Lung microvascular endothelial cell (primary cell): ENCODE results near the gene ANKRD23. TPM values are rescaled to one million over a fixed set of nuclear protein-coding genes. Genes with fewer than 3 reads are reported as not detected.
A peak's percentile ranks its signal among the peaks of the same experiment; 100 is the strongest.
"Not testable (repeated sequence)": the region's sequence is repeated elsewhere in the genome, so short reads cannot be mapped to it uniquely, and the experiment has no call there.

Experiments
- DNase-seq, 2 donors: peaks; one replicate each; pipeline versions ENCODE4 v3.0.0 to v3.0.0-alpha.2; 2010; ENCODE audit warnings: low read depth in 2 of 2
- total RNA-seq: library from RNA; depleted of rRNA; stranded (reverse); fragments of >200 nt; gene quantifications from 2 replicates; pipeline ENCODE4 v1.2.1, GENCODE V29; 2014

The ANKRD23 gene
- total RNA-seq, 1 donor from 2014 or later: 0.79 TPM

DNA sequence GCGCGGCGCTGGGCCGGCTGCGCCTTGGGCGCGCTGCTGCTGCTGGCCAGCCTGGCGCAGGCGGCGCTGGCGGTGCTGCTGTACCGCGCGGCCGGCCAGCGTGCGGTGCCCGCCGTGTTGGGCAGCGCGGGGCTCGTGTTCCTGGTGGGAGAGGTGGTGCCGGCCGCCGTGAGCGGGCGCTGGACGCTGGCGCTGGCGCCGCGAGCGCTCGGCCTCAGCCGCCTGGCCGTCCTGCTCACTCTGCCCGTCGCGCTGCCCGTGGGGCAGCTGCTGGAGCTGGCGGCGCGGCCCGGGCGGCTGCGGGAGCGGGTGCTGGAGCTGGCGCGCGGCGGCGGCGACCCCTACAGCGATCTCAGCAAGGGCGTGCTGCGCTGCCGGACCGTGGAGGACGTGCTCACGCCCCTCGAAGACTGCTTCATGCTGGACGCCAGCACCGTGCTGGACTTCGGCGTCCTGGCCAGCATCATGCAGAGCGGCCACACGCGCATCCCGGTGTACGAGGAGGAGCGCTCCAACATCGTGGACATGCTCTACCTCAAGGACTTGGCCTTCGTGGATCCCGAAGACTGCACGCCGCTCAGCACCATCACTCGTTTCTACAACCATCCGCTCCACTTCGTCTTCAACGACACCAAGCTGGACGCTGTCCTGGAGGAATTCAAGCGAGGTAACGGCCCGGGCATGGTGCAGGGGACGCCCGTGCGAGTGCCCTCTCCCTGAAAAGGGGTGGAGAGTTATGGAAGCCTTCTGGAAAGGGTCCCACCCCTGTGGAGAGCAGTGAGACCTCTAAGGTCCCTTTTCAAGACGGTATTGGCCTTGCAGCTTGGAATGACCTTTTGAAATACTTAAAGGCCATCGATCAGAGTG is 26.8 kb downstream of the ANKRD23 start:
- DNase-seq: peak; percentile 45 to 56

GRCh38 chr2:96816127-96816835 is 27.5 kb downstream of the ANKRD23 start, which contains the start of gene CNNM3:
CNNM3 (plus strand) TSS chr2:96816268; CDS start chr2:96816278, 10 bp downstream.
- peak; percentile 95 to 96 for DNase-seq

- no peak for DNase-seq
Measured at GRCh38 chr2:96815326-96816126, 28.3 kb downstream of the ANKRD23 start.

DNA sequence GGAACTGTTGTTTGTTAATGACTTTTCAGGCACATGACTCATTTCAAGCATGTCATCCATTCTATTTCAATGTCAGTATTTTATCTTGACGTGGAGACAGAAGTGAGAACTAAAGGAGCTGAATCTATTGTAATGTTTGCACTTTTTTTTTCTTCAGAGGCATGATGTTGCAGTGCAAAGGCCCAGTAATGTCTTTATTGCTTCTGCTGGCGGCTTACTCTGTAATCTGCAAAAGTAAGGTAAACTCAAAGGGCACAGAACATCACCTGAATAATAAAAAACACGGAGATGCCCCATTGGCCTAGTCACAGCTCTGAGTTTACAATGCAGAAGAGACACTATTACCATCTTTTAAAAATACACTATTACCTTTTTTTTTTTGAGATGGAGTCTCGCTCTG is 30.2 kb downstream of the ANKRD23 start:
- DNase-seq: no peak

GRCh38 chr2:96811917-96812316 is 31.9 kb downstream of the ANKRD23 start:
- no peak for DNase-seq

DNA sequence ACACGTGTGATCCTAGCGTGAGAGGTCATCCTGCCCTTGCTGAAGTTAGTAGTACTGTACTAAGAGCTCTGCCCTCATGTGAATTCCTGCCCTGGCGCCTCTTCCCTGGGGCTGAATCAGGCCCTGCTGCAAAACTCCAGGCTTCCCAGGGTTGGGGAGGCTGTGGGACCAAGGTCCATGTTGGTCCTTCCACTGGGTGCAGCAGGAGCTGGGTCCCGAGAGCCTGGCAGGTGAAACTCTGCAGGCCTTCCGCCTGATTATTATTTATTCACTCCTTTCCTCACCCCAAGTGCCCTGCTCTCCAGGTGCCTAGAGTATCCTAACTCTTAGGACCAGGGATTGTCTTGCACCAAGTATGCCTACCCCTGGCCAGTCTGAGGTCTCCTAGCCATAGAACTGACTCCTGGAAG is 33.0 kb downstream of the ANKRD23 start:
- no peak for DNase-seq

- no peak for DNase-seq
Measured at GRCh38 chr2:96809951-96810782, 33.7 kb downstream of the ANKRD23 start.

DNA sequence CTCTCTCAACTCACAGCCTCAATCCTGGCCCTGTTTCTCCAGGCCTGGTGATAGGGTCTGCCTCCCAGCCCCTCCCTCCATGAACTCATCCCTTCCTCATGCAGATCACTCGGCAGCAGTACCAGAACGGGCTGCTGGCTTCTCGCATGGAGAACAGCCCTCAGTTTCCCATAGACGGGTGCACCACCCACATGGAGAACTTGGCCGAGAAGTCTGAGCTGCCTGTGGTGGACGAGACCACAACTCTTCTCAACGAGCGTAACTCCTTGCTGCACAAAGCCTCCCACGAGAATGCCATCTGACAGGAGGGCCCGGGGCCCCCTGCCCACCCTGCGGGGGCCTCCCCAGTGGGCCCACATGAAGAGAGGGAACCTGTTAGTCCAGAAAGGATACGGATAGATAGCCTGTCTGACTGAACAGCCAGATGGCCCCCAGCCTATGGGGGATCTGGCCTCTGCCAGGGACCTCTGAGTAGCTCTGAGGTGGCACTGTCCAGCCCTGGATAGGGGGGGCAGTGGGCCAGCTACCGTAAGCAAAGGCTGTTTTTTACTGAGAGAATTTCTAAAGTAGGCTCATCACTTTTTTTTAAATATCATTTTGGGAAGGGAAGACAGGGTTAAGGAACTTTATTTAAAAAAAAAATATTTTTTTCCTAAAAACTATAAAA is 34.5 kb downstream of the ANKRD23 start:
- no peak for DNase-seq

DNA sequence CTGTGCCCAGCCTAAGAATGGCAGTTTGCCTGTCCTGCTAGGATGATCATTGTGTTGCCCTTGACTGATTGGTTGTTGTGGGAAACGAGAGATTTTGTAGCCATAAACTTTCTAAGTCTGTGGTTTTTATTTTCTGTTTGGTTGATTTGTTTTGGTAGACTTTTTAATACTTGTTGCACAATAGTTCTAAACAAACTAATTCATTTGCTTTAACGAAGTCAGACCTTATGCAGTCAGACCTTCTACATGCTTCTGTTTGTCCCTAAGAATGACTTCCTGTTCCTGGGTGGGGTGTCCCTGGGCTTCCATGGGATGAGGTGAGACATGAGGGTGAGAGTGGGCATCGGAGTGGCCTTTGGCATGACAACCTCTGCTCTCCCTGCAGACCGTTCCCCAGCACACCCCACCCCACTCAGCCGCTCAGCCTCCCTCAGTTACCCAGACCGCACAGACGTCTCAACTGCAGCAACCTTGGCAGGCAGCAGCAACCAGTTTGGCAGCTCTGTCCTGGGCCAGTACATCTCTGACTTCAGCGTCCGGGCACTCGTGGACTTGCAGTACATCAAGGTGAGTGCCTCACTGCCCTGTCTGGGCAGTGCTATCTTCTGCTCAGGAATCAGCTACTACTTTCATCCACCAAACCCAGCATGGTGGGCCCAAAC is 35.5 kb downstream of the ANKRD23 start:
- DNase-seq: no peak

DNA sequence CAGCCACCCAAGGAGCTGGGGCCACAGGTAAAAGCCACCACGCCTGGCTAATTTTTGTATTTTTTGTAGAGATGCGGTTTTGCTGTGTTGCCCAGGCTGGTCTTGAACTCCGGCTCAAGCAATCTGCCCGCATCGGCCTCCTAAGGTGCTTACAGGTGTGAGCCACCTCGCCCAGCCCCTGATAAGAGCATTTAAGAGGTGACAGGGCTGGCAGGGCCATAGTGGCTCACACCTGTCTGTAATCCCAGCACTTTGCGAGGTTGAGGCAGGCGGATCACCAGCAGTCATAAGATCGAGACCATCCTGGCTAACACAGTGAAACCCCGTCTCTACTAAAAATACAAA is 36.7 kb downstream of the ANKRD23 start:
- no peak for DNase-seq

- peak in 1 of 2 donors; percentile 45 for DNase-seq
Measured at GRCh38 chr2:96806468-96807126, 37.2 kb downstream of the ANKRD23 start.

DNA sequence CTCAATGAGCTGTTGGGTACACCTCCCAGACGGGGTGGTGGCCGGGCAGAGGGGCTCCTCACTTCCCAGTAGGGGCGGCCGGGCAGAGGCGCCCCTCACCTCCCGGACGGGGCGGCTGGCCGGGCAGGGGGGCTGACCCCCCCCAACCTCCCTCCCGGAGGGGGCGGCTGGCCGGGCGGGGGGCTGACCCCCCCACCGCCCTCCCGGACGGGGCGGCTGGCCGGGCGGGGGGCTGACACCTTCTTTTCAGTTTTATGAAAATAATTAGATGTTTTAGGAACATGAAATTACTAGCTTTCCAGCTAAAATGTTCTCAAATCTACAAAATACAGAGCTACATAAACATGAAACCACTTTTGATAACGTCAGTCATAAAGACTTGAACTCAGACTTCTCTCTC is 37.9 kb downstream of the ANKRD23 start:
- not testable (repeated sequence) for DNase-seq

DNA sequence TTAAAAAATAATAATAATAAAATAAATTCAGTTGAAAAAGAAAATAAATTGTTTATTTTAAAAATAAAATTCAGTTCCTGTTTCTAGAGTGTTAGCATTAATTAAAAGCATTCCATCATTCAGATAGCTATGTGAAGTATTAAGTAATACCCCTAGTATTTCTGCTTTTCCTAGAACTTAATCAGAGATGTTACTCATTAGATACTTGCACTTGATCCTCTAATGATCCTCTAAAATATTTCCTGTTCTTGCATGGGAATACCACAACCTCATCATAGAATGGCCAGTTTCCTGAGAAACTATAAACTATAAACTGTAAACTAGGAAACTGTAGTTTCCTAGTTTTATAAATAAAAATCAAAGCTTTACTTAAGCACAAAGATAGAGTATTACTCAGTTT is 38.8 kb downstream of the ANKRD23 start:
- peak in 1 of 2 donors; percentile 59 for DNase-seq

- no peak for DNase-seq
Measured at GRCh38 chr2:96802721-96803120, 41.1 kb downstream of the ANKRD23 start.

DNA sequence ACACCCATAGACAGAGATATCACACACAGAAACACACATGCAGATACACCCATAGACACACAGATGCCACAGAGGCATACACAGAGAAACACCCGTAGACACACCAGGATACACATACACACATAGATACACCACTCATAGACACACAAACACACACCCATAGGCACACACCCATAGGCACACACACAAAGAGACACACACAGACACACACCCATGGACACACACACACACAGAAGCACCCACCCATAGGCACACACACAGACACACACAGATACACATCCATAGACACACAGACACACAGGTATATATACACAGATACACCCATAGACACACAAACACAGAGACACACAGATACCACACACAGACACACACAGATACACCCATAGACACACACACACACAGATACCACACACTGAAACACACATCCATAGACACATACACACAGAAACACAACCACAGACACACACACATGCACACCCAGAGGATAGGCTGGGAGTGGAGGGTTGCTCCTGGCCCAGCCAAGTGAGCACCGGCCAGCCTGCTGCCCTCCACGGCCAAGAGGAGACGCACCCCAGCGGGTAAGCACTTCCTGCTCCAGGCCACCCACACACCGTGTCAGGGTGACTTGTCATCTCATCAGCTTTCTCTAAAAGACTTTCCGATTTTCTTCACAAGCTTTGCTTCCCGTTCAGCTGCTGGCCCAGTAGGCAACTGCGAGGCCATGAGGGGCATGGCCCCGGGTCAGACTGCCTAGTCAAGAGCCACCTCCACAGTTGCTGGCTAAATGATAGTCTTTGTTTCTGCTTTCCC is 41.8 kb downstream of the ANKRD23 start:
- DNase-seq: no peak

- DNase-seq: peak; percentile 60 to 80
Measured at GRCh38 chr2:96801005-96801785, 42.6 kb downstream of the ANKRD23 start.
